GM23338 (cell line): ENCODE measurements around the gene MZB1. TPM values are rescaled to one million over a fixed set of nuclear protein-coding genes. Genes with fewer than 3 reads are reported as not detected.

Source experiments
- ATAC-seq: fragments of 200-7000 bp; cut with Tn5 transposase; 3 replicates; pipeline ENCODE4 v1.9.1; 2020
- DNase-seq: peaks from one replicate; pipeline ENCODE4 v3.0.0-alpha.2; 2015; ENCODE audit warnings: low spot score
- H2AFZ ChIP-seq: fragments of 200-600 bp; sonication (generic); 2 replicates; pipeline ENCODE4 v1.8.0; 2016; ENCODE audit warnings: antibody characterized with exemption, mild to moderate bottlenecking, moderate library complexity
- H3F3A ChIP-seq: fragments of 200-600 bp; sonication (generic); replicated peaks from 2 replicates; pipeline ENCODE4 v1.8.0; 2017; ENCODE audit warnings: antibody characterized with exemption, mixed run types, low read depth
- H3K27ac ChIP-seq: fragments of 200-600 bp; sonication (generic); 2 replicates; pipeline ENCODE4 v1.6.1; 2016; ENCODE audit warnings: low read depth
- H3K27me3 ChIP-seq: fragments of 200-600 bp; sonication (generic); 2 replicates; pipeline ENCODE4 v1.8.0; 2016; ENCODE audit warnings: mild to moderate bottlenecking, mixed run types, moderate library complexity; ENCODE audit not compliant: insufficient read depth
- H3K36me3 ChIP-seq: fragments of 200-600 bp; sonication (generic); 2 replicates; pipeline ENCODE4 v1.8.0; 2016; ENCODE audit warnings: mild to moderate bottlenecking; ENCODE audit not compliant: insufficient read depth
- H3K4me1 ChIP-seq: fragments of 200-600 bp; sonication (generic); 2 replicates; pipeline ENCODE4 v1.8.0; 2016; ENCODE audit warnings: mild to moderate bottlenecking, moderate library complexity; ENCODE audit not compliant: insufficient read depth
- H3K4me2 ChIP-seq: fragments of 200-600 bp; sonication (generic); 2 replicates; pipeline ENCODE4 v1.7.1; 2017; ENCODE audit warnings: mixed run types
- H3K4me3 ChIP-seq: fragments of 200-600 bp; sonication (generic); 2 replicates; pipeline ENCODE4 v1.6.1; 2016; ENCODE audit warnings: mixed run types
- H3K79me2 ChIP-seq: fragments of 200-600 bp; sonication (generic); replicated peaks from 2 replicates; pipeline ENCODE4 v1.8.0; 2017; ENCODE audit warnings: mild to moderate bottlenecking; ENCODE audit not compliant: insufficient read depth
- H3K9me2 ChIP-seq: fragments of 200-600 bp; sonication (generic); 2 replicates; pipeline ENCODE4 v1.8.0; 2017; ENCODE audit not compliant: insufficient read depth
- H4K20me1 ChIP-seq: fragments of 200-600 bp; sonication (generic); replicated peaks from 2 replicates; pipeline ENCODE4 v1.8.0; 2017; ENCODE audit warnings: mild to moderate bottlenecking; ENCODE audit not compliant: insufficient read depth
- H3K27ac Mint-ChIP-seq: 2 replicates; pipeline ENCODE4 v1.8.0; 2020; ENCODE audit warnings: inconsistent platforms, mild to moderate bottlenecking, moderate library complexity, mixed read lengths
- H3K27me3 Mint-ChIP-seq: 3 replicates; pipeline ENCODE4 v1.8.0; 2022; ENCODE audit warnings: low read depth, mild to moderate bottlenecking, moderate library complexity, mixed read lengths, inconsistent platforms; ENCODE audit not compliant: insufficient read depth, poor library complexity
- H3K36me3 Mint-ChIP-seq: 3 replicates; pipeline ENCODE4 v1.8.0; 2021; ENCODE audit warnings: low read depth, mild to moderate bottlenecking, inconsistent platforms, moderate library complexity, mixed read lengths
- H3K4me1 Mint-ChIP-seq: 3 replicates; pipeline ENCODE4 v1.8.0; 2020; ENCODE audit warnings: mild to moderate bottlenecking, inconsistent platforms, mixed read lengths
- H3K4me3 Mint-ChIP-seq: 3 replicates; pipeline ENCODE4 v1.8.0; 2021; ENCODE audit warnings: moderate library complexity, mild to moderate bottlenecking, inconsistent platforms, mixed read lengths
- H3K9me3 Mint-ChIP-seq: 3 replicates; pipeline ENCODE4 v1.8.0; 2020; ENCODE audit warnings: moderate library complexity, mild to moderate bottlenecking, inconsistent platforms, mixed read lengths
- EZH2 ChIP-seq: fragments of 200-600 bp; sonication (generic); IDR thresholded peaks from one replicate; pipeline ENCODE4 v1.8.0; 2017; ENCODE audit warnings: antibody characterized with exemption, mild to moderate bottlenecking, low read depth; ENCODE audit not compliant: unreplicated experiment
- NANOG ChIP-seq: IDR thresholded peaks from 2 replicates; pipeline ENCODE4 v1.6.1; 2016; ENCODE audit warnings: antibody characterized with exemption, borderline replicate concordance
- STAT1 ChIP-seq: IDR thresholded peaks from one replicate; pipeline ENCODE4 v1.6.1; 2016; ENCODE audit warnings: antibody characterized with exemption; ENCODE audit not compliant: unreplicated experiment
- ZNF331 ChIP-seq: fragments of 250-450 bp; sonication (Bioruptor Pico); IDR thresholded peaks from 2 replicates; pipeline ENCODE4 v1.5.0; 2020; ENCODE audit warnings: low read depth, mild to moderate bottlenecking, moderate library complexity
- polyA plus RNA-seq: library from polyadenylated mRNA; unstranded; fragments of >200 nt; fragmentation: Nextera tagmentation; extraction: Ambion mirVana; gene quantifications from 2 replicates; pipeline ENCODE4 v1.2.1, GENCODE V29; 2016
- total RNA-seq: library from RNA; depleted of rRNA; stranded (reverse); fragments of >200 nt; shearing (Covaris generic); gene quantifications from 2 replicates; pipeline ENCODE4 v1.2.3, GENCODE V29; 2014
- TF ChIP-seq, protein P1 (sequence below): fragments of 250-450 bp; sonication (Bioruptor Pico); IDR thresholded peaks from 2 replicates; pipeline ENCODE4 v1.5.0; 2020; ENCODE audit warnings: mild to moderate bottlenecking, moderate library complexity

Gene MZB1
- total and polyA plus RNA-seq, 2 experiments from 2014 or later = 0.52 to 1.6 TPM

GRCh38 chr5:139410993-139411828 is 21.5 kb upstream of the MZB1 start (continued):
- TF ChIP-seq, protein P1, sequence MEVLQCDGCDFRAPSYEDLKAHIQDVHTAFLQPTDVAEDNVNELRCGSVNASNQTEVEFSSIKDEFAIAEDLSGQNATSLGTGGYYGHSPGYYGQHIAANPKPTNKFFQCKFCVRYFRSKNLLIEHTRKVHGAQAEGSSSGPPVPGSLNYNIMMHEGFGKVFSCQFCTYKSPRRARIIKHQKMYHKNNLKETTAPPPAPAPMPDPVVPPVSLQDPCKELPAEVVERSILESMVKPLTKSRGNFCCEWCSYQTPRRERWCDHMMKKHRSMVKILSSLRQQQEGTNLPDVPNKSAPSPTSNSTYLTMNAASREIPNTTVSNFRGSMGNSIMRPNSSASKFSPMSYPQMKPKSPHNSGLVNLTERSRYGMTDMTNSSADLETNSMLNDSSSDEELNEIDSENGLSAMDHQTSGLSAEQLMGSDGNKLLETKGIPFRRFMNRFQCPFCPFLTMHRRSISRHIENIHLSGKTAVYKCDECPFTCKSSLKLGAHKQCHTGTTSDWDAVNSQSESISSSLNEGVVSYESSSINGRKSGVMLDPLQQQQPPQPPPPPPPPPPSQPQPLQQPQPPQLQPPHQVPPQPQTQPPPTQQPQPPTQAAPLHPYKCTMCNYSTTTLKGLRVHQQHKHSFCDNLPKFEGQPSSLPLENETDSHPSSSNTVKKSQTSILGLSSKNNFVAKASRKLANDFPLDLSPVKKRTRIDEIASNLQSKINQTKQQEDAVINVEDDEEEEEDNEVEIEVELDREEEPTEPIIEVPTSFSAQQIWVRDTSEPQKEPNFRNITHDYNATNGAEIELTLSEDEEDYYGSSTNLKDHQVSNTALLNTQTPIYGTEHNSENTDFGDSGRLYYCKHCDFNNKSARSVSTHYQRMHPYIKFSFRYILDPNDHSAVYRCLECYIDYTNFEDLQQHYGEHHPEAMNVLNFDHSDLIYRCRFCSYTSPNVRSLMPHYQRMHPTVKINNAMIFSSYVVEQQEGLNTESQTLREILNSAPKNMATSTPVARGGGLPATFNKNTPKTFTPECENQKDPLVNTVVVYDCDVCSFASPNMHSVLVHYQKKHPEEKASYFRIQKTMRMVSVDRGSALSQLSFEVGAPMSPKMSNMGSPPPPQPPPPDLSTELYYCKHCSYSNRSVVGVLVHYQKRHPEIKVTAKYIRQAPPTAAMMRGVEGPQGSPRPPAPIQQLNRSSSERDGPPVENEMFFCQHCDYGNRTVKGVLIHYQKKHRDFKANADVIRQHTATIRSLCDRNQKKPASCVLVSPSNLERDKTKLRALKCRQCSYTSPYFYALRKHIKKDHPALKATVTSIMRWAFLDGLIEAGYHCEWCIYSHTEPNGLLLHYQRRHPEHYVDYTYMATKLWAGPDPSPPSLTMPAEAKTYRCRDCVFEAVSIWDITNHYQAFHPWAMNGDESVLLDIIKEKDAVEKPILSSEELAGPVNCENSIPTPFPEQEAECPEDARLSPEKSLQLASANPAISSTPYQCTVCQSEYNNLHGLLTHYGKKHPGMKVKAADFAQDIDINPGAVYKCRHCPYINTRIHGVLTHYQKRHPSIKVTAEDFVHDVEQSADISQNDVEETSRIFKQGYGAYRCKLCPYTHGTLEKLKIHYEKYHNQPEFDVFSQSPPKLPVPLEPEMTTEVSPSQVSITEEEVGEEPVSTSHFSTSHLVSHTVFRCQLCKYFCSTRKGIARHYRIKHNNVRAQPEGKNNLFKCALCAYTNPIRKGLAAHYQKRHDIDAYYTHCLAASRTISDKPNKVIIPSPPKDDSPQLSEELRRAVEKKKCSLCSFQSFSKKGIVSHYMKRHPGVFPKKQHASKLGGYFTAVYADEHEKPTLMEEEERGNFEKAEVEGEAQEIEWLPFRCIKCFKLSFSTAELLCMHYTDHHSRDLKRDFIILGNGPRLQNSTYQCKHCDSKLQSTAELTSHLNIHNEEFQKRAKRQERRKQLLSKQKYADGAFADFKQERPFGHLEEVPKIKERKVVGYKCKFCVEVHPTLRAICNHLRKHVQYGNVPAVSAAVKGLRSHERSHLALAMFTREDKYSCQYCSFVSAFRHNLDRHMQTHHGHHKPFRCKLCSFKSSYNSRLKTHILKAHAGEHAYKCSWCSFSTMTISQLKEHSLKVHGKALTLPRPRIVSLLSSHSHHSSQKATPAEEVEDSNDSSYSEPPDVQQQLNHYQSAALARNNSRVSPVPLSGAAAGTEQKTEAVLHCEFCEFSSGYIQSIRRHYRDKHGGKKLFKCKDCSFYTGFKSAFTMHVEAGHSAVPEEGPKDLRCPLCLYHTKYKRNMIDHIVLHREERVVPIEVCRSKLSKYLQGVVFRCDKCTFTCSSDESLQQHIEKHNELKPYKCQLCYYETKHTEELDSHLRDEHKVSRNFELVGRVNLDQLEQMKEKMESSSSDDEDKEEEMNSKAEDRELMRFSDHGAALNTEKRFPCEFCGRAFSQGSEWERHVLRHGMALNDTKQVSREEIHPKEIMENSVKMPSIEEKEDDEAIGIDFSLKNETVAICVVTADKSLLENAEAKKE (CRISPR knock-in tag) = no peak
- TF ChIP-seq NANOG = no peak

DNA sequence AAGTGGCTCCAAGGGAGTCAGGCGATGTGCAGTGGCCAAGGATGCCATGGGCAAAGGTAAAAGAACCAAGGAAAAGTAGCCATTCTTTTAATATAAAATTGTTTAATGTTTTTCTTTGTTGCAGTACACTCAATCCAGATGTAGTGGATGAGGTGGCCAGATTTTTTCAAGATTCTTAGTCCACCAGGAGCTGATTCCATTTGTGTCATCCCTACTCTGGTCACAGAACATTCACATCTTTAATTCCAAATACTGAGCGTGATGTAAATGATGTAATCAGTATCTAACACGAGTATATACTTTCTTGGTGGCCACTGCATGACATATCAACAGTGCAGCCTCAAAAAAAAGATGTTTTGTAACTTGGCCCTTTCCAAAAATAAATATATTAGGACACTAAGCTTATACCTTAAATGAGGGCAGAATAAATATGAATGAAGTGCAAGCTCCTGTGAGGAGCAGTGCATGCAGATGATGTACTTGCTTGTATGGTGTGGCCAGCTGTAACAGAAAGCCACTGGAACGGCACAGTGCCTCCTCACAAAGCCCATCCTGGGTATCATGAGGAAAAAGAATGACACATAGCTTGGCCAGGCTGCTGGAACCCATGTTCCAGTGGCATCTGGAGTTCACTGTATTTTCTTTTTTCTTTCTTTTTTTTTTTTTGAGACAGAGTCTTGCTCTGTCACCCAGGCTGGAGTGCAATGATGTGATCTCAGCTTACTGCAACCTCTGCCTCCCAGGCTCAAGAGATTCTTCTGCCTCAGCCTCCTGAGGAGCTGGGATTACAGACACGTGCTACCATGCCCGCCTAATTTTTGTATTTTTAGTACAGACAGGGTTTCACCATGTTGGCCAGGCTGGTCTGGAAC is 20.6 kb upstream of the MZB1 start:
- H3K27me3 ChIP-seq = no peaks in the 10 kb centered on the region
- H3K4me1 ChIP-seq = no peaks in the 10 kb centered on the region; the same call in 1 of the 2 replicates
- H3F3A ChIP-seq = no peaks in the 10 kb centered on the region; the same call in 1 of the 2 replicates
- no peaks in the 10 kb centered on the region for H3K4me1 Mint-ChIP-seq
- H2AFZ ChIP-seq = no peak overlapping the region
- no peak overlapping the region for H3K27ac ChIP-seq
- H3K27me3 Mint-ChIP-seq = peaks cover 4% of the 10 kb centered on the region
- no peaks in the 10 kb centered on the region for H4K20me1 ChIP-seq
- H3K4me2 ChIP-seq = no peak overlapping the region
- H3K79me2 ChIP-seq = no peaks in the 10 kb centered on the region
- H3K4me3 ChIP-seq = no peak overlapping the region
- DNase-seq (no peak), ATAC-seq (no peak)
- no peaks in the 10 kb centered on the region for H3K9me2 ChIP-seq
- no peaks in the 10 kb centered on the region for H3K9me3 Mint-ChIP-seq
- no peaks in the 10 kb centered on the region for H3K36me3 ChIP-seq
- no peaks in the 10 kb centered on the region; the same call in 2 of the 3 replicates for H3K36me3 Mint-ChIP-seq
- H3K4me3 Mint-ChIP-seq = no peak overlapping the region
- no peak overlapping the region for H3K27ac Mint-ChIP-seq
- no peak for TF ChIP-seq NANOG
- TF ChIP-seq STAT1 = no peak
- TF ChIP-seq, protein P1 (CRISPR knock-in tag) = no peak
- TF ChIP-seq ZNF331 = no peak
- TF ChIP-seq EZH2 = no peak
